NCI-H82 (cell line): ENCODE measurements around the gene PPP6R3.
"Not testable (repeated sequence)": the region's sequence is repeated elsewhere in the genome, so short reads cannot be mapped to it uniquely, and the experiment has no call there.

Experiments used
- DNase-seq: peaks from one replicate; lab custom pipeline; 2025; lab: John Stamatoyannopoulos, UW

PPP6R3 gene

DNA sequence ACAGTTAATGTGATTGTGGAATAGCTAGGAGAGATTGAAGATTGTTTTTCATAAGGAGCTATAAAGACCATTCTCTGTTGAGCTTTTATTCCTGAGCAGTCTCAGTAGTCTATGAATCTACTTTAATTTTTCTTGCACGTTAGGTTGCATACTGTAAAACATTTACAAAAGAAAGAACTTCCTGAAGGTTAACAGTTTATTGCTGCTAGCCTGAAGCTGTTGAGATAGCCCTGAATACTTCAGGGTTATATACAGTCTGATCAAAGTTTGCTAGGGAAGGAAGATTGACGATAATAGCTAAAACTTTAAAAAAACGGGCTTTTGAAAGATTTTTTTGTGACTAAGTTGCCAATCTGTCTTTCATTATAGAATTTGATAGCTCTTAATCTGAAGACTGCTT lies 64.8 kb downstream of the PPP6R3 start:
- no peak for DNase-seq

DNA sequence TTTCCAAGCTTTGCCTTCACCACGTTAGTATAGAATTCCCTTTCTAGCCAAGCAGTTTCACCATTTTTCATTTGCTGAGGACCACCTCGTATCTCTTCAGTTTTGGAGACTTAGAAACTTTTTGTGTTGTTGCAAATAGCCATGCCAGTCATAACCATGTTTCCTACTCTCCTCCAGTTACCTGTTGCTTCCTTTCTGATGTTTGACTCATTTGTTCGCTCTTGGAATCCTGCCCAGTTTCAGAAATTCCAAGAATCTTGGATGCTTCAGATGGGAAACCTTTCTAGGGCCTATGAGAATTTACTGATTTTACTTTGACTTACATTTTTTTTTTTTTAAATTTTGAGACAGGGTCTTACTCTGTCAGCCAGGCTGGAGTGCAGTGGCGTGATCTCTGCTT lies 65.4 kb downstream of the PPP6R3 start:
- no peak for DNase-seq

DNA sequence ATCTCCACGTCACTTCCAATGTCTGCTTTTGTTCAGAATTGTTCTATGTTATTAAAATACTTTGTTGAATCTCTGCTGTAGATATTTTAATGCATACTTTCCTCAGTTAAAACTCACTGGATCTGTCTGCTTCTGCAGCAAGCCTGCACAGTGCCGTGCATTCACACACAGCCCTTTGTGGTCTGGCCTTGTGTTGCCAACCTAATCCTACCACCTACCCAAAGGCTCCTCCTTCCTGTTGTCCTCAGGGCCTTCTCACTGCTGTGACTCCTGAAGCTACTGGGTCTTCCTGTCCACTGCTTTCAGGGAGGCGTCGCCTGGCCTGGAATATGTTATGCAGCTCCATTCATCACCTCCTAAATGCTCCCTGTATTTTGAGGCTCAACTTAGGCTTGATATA lies 67.0 kb downstream of the PPP6R3 start:
- DNase-seq = no peak

DNA sequence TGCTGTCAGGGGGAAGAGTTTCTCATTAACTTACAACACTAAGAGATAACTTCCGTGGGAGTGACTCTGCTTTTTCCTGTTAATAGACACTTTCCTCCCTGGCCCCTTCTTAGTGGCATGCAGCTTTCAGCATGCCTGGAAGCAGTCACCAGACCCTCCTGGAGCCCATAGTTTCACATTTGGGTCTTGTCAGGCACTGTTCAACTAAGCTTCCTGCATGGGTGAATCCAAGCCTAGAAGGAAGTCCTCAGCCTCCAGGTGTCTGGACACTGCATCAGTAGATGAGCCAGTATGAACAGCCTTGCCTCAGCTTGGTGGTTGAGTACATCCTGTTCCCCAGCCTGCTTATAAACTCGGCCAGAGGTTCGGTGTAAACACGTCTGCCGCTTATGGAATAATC lies 68.1 kb downstream of the PPP6R3 start:
- no peak for DNase-seq

DNA sequence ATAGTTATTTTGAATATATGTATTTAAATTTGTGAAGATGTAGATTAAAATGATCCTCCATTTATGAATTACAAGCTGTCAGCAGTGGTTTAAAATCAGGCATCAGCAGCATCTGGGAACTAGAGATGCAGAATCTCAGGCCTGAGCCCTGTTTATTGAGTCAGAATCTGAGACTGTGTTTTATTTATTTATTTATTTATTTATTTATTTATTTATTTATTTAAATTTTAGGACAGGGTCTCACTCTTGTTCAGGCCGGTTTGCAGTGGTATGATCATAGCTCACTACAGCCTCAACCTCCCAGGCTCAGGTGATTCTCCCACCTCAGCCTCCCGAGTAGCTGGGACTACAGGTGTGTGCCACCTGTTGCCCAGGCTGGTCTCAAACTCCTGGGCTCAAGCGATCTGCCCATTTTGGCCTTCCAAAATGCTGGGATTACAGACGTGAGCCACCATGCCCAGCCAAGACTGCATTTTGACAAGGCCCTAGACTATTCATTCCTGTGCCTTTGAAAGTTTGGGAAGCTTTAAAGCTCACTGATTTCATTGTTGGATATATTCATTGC lies 70.7 kb downstream of the PPP6R3 start:
- DNase-seq = no peak

DNA sequence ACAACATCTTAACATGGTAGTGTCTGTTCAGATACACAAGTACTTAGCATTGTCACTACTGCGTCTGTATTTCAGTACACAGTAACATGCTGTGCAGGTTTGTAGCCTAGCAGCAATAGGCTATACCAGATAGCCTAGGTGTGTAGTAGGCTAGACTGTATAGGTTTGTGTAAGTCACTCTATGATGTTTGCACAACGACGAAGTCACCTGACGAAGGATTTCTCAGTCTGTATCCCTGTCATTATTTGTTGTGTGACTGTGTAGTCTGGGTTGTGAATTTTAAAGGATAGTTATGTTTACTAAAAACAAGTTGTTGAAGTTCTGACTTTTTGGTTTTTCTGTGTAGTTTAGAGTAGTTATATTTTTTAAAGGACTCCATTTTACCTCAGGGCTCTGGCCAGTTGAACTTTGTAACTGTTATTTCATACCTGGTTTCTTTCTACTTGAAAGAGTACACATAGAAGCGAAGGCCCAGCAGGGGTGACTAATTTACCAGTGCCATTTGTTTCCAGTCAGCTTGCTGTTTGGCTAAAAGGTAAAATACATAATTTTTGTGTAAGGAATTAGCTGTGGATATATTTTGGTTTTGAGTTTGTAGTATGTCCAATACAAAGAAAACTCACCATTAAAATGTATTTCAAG lies 72.3 kb downstream of the PPP6R3 start:
- no peak for DNase-seq

DNA sequence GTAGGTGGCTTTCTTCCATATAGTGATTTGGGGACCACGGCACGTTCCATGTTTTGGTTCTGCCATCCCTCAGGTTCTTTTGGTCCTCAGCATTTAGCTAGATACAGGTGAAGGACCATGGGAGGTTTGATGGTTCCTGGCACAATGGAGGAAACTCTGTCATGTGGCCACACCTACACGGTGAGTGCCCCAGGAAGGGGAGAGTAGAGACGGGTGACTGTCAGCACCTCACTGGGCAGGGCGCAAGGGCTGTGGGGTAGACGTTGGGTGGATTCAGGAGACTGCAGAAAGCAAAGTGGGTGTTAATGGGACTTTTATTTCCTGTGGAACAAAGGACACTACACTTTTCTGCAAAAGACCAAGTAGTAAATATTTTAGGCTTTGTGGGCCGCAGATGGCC lies 73.4 kb downstream of the PPP6R3 start:
- no peak for DNase-seq

DNA sequence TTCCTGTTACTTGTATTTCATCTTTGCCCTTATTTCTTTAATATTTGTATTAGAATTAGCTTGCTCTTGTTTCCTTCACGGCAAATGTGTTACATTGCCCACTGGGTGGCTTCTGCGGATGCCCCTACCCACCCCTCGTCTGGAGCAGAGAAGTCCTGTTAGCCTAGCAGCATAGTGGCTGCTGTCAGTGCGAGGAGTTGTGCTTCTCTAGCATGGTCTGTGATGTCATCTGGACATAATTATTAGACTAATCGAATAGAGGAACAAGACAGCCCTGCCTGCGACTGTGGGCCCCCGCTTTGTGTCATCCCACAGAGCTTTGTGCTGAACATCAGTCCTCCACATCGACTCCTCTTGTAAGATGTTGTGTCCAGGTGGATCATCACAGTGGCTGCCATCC lies 74.5 kb downstream of the PPP6R3 start:
- no peak for DNase-seq

DNA sequence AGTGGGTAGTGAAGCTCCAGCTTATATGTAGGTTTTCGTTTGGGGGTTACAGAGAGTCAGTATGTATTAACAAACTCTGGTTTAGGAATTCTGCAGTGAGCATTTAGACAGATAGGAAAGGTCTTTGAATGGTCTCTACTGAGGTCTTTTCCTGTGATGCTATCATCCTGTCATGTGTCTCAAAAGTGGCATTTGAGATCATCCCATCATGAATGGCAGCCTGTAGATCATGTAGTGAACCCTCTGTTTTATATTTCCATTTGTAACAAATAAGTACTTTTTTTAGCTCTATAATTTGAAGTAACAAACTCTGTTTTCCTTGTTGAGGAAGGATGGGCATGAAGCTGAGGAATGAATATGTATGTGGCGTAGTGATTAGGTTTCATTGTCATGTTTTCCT lies 76.2 kb downstream of the PPP6R3 start:
- no peak for DNase-seq

DNA sequence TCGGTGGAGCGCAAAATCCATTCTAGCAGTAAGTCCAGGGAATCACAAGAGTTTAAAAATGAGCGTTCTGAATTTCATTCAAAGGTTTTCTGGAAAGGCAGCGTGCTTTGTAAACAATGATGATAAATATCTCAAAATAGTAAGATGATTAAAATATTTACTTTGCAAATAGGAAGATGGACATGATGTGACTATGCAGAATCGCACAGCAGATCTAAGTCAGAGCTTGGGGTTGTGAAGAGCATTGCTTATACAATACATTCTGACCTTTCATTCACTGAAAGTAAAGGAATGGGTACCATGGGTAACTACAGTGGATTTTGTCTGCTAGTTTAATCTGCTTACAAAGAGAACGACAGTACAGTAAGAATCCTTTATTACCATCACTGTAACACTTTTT lies 77.5 kb downstream of the PPP6R3 start:
- no peak for DNase-seq

DNA sequence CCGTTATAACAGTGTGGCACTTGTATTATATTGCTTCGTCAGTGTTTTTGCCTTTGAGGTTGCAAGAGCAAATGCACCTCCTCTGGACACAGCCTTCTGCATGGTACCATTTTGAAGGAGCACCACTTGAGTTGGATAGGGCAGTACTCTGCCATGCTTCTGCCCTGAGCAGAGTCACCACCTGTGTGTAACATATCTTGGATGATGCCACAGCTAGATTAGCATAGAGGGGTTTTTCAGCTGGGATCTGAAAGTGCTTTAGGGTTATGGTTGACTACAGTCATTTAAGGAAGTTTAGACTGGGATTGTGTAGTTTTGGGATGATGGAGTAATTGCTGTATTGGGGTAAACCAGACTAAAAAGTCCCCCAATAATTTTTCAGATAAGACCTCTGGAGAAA lies 78.8 kb downstream of the PPP6R3 start:
- no peak for DNase-seq

DNA sequence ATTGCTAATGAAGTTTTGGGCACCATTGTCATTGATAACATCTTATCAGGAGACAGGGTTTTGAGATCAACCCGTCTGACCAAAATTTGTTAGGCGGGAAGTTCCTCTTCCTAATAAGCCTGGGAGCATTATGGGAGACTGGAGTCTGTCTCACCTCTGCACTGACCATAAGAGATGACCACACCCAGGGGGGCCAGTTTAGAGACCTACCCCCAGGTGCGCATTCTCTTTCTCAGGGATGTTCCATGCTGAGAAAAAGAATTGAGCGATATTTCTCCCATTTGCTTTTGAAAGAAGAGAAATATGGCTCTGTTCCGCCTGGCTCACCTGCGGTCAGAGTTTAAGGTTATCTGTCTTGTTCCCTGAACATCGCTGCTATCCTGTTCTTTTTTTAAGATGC lies 80.0 kb downstream of the PPP6R3 start:
- not testable (repeated sequence) for DNase-seq

DNA sequence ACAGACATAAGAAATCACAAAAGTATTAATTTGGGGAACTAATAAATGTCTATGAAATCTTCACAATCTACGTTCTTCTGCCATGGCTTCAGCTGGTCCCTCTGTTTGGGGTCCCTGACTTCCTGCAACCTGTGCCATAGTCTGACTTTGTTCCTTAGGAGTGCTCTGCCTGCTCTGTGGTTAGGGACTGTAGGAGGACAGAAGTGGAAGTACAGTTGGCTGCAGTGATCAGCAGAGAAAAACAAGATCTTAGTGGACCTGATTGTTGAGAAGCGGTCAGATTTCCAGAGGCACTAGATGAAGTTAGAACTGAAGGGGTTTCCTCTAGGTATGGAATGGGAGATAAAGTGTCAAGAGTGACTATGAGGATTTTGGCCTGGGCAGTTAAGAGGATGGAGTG lies 80.6 kb downstream of the PPP6R3 start:
- peak; percentile 35 for DNase-seq

DNA sequence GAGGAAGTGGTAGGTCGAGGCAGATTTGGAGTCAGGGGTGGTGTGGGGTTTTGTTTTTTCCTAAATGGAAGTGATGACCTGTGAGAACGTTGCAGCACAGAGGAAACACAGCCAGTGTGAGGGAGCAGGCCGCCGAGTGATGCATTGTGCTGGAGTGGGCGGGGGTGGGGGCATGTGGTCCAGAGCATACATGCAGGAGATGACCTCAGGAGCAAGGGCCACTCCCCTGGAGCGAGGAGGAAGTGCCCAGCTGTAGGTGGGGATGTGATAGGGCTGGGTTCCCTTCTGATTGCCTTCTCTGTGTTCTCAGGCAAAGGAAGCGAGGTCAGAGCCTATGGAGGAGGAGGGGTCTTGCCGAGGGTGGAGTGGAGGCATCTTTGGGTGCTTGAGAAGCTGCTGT lies 81.4 kb downstream of the PPP6R3 start:
- DNase-seq = no peak

DNA sequence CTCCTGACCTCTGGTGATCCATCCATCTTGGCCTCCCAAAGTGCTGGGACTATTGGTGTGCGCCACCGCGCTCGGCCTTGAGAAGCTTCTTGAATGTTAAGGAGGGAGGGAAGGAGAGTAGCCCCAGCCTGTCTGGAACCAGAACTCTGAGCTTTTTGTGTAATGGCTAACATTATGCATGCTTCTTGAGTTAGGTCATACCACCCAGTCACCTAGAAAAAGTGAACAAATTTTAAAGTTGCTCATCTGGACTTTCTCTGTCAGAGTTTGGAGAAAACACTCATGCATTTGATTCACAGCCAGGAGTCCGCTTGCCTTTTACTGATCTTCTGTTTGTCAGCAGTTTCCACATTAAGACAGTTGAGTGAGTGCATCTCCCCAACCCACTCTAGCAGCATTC lies 82.1 kb downstream of the PPP6R3 start:
- DNase-seq = no peak

DNA sequence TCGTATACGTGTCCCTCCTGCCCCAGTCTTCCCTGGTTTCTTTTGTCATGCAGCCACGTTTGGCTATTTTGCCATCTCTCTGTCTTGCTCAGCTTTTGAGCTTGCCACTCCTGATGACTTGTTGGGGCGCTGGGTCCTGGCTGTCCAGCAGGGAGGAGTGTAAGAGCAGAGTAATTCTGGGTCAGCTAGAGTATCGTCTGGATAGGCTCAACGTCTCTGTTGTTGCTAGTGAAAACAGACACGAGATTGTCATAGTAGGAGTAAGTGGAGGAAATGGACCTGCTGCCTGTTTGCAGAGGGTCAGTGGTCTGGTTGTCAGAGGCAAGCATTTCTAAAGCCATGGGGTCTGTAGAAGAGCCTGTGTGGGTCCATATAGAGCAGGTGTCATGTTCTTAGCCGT lies 83.0 kb downstream of the PPP6R3 start:
- DNase-seq = no peak

DNA sequence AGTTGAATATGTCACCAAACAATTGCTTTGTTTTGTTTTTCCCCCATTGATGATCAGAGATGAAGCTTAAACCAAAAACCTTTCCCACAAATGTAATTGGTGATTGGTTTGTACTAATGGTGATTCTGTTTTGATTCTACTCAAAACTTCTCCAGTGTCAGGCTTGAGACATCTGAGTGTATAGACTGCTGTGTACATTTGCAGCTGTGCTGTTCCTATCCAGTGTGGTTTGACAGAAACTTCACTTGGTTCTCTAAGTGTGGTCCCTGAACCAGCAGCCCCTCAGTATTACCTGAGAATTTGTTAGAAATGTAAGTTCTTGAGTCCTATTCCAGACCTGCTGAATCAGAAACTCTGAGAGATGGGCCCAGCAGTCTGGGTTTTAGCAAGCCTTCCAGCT lies 84.8 kb downstream of the PPP6R3 start:
- DNase-seq = no peak

DNA sequence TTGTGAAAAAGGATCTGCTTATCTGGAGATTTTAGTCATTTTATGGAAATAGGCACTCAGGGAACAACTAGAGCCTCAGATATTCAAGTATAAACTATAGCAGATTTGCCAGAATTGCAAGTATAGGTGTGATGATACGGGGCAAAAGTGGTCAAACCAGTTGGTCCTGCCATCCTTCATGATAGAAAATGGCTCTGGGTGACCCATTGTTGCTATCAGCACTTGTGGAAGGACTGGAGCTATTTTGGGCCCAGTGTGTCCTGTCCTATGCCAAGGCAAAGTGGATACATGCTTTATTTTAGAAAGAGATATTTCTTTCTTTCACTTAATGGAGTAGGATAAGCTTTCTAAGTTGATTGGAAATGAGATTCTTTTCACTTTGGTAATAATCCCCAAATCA lies 85.2 kb downstream of the PPP6R3 start:
- DNase-seq = no peak

DNA sequence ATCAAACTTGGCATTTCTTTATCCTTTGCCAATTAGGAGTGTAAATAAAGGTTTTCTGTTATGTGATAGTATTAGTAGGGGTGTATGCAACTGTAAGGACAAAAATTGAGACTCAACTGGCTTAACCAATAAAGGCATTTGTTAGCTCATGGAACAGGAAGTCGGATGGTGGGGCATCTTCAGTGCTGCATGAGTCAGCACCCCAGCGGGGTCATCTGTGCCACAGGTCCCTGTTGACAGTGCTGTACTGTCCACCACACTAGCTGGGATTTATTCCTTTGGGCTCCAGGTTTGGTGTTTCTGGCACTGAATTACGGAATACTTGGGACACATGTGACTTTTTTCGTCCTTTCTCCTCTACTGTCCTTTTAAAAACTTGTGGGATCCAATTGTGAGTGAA lies 86.0 kb downstream of the PPP6R3 start:
- DNase-seq = no peak

DNA sequence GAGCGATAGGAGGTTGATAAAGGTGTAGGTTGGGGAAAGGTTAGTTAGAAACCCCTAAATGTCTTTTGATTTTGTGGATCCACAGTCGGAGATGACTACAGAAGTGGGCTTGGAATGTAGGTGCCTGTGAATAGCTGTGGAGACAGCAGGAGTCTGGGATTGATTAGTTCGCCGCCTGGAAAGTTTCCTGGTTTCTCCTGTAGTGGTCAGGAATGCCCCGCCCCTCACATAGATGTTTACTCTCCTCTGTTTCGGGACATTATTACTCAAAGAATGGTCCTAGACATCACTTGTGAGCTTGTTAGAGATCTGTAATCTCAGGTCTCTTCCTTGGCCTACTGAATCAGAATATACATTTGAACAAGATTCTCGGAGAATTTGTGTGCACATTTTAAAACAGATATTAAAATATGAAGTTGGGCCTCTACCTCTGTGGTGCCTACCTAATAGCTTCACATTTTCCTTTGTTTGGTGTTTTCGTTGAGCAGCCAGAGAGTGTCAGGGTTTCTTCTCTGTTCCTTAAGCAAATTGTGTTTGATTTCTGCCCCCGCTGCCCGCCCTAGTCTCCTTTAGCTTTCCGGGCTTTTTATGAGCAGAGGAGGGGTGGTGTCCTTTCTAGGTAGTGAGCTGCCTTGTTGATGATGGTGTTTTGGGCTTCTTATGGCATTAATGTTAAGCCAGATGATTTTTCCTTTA lies 89.4 kb downstream of the PPP6R3 start:
- DNase-seq = no peak

DNA sequence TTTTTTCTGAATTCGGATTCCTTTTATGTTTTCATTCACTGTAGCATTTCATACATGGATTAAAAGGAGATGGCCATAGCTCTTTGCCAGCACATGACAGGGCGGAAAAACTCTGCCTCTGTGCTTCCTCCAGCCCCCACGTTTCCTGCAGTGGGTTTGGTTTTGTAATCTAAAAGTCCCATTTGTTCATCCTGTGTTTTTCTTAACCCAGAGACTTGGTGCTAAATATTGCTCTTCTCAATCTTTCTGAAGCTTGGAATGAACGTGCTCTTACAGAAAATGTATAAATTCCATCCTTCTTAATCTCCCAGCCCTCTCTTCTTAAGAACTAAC lies 89.9 kb downstream of the PPP6R3 start:
- no peak for DNase-seq

DNA sequence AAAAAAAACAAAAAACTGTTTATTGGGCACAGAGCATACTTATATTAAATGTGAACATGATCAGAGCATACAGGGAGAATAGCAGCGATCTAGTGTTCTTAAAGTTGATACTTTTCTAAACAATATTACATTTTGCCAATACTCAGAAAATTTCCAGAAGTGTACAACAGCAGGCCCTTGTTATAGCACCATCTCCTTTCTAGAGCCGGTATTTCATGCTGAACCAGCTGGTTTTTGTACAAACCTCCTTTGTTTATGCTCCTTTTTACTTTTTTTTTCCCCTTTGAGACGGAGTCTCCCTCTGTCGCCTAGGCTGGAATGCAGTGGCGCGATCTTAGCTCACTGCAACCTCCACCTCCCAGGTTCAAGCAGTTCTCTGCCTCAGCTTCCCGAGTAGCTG lies 90.7 kb downstream of the PPP6R3 start:
- DNase-seq = no peak

DNA sequence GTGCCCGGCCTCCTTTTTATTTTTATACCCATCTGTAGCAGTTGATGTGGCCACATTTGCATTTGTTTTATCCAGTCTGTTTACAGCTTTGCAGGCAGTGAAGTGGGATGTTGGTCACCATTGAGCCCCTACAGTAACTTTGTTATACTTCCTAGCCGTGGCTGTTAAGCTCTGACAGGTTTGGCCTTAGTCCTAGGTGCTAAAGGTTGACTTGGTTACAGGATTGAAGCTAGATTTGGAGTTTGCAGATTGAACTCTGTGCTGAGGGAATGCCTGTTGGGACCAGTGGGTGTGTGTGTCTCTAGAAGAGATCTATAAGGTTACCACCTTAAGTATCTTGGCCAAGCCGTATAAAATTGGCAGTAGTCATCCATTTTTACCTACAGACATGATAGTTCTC lies 91.2 kb downstream of the PPP6R3 start:
- DNase-seq = no peak

DNA sequence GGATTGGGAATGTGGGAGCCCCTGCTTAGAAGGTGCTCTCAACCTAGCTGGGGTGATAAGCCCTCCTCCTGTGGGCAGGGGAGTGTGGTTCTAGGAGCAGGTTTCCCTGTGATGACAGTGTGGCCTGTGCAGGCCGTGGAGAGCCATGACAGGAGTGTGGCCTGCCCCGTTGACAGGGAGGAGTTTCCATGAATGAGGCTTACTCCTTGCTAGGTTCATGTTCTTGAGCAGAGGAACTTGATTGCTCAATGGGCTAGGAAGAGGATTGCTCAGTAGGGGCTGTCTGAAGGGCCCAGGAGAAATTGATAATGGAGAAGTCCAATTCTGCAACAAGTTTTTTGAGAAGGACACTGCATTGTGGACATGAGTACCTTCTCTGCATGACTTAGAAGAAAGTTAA lies 92.0 kb downstream of the PPP6R3 start:
- no peak for DNase-seq
